ENCODE data around the gene GRAP. TPM values are rescaled to one million over a fixed set of nuclear protein-coding genes. Genes with fewer than 3 reads are reported as not detected.

GRAP gene
- total and polyA plus RNA-seq, 10 of the 15 experiments (the other 5 are each of a cell fraction or from before 2014, with no cell fraction given), result 0.58 to 78.3 (median 36.6) TPM

- CTCF ChIA-PET, result no interaction called here
- H3K79me2 ChIP-seq (ENCODE audit: control insufficient read depth, insufficient read depth, low read length), result peaks cover 12% of the 10 kb centered on the region
- H3K9me3 ChIP-seq (replicated peaks; ENCODE audit: control insufficient read depth, insufficient read depth, low read length), result peaks cover 6% of the 10 kb centered on the region; the same call in 2 of the 3 replicates
- H3K4me1 ChIP-seq (ENCODE audit: control insufficient read depth, insufficient read depth, low read length), result peaks cover 22% of the 10 kb centered on the region
- RAD21 ChIA-PET (ENCODE audit: unreplicated experiment), result interaction anchor here (1.4 kb wide), 1 partner anchor 39 kb away, joined by 5 read pairs; no protein-coding TSS in a partner anchor
- no peak overlapping the region for H3K27ac ChIP-seq (ENCODE audit: control insufficient read depth, insufficient read depth)
- in situ Hi-C loops (cut with MboI) (no loop called here), intact Hi-C loops (cut with micrococcal nuclease; ENCODE audit: unreplicated experiment) (no loop called here)
- WGBS (ENCODE audit: insufficient coverage, insufficient replicate concordance, low lambda C conversion rate, missing lambda C conversion rate), result 81% methylated on average over 6 of the region's 6 CpGs
- POLR2A ChIA-PET, result no interaction called here
- H4K20me1 ChIP-seq (ENCODE audit: control insufficient read depth, insufficient read depth), result no peaks in the 10 kb centered on the region
- SMC1A ChIA-PET (ENCODE audit: uncharacterized antibody, unreplicated experiment), result no interaction called here
- no peak overlapping the region for H3K9ac ChIP-seq (ENCODE audit: control insufficient read depth, insufficient read depth, low read length)
- H3K36me3 ChIP-seq (ENCODE audit: control insufficient read depth in 2 of 2, insufficient read depth in 2 of 2, low read length in 1 of 2), result peaks cover 0 to 5% of the 10 kb centered on the region in 2 experiments; a peak in 3 of 4 replicates
- no TSS peak for BruUV-seq (replicated peaks)
- H3K4me3 ChIP-seq, result no peak overlapping the region
- no peak overlapping the region for H2AFZ ChIP-seq (ENCODE audit: control insufficient read depth, low read depth, low read length)
- no peak for TF ChIP-seq STAT3 (IDR thresholded peaks at IDR 0.05; ENCODE audit: low read depth, low read length)
- TF ChIP-seq NR2F1 (conservative IDR thresholded peaks at IDR 0.05), result no peak
- TF ChIP-seq BCL3 (IDR thresholded peaks at IDR 0.05; ENCODE audit: borderline replicate concordance, insufficient read depth, low read depth, low read length, poor library complexity, severe bottlenecking), result no peak
- TF ChIP-seq SIX5 (IDR thresholded peaks at IDR 0.05; ENCODE audit: low read depth, low read length, severe bottlenecking), result no peak
- TF ChIP-seq, protein P1, sequence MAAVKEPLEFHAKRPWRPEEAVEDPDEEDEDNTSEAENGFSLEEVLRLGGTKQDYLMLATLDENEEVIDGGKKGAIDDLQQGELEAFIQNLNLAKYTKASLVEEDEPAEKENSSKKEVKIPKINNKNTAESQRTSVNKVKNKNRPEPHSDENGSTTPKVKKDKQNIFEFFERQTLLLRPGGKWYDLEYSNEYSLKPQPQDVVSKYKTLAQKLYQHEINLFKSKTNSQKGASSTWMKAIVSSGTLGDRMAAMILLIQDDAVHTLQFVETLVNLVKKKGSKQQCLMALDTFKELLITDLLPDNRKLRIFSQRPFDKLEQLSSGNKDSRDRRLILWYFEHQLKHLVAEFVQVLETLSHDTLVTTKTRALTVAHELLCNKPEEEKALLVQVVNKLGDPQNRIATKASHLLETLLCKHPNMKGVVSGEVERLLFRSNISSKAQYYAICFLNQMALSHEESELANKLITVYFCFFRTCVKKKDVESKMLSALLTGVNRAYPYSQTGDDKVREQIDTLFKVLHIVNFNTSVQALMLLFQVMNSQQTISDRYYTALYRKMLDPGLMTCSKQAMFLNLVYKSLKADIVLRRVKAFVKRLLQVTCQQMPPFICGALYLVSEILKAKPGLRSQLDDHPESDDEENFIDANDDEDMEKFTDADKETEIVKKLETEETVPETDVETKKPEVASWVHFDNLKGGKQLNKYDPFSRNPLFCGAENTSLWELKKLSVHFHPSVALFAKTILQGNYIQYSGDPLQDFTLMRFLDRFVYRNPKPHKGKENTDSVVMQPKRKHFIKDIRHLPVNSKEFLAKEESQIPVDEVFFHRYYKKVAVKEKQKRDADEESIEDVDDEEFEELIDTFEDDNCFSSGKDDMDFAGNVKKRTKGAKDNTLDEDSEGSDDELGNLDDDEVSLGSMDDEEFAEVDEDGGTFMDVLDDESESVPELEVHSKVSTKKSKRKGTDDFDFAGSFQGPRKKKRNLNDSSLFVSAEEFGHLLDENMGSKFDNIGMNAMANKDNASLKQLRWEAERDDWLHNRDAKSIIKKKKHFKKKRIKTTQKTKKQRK (IDR thresholded peaks at IDR 0.05; ENCODE audit: low read depth, low read length), result no peak
- no peak for TF ChIP-seq CHD4 (IDR thresholded peaks at IDR 0.05)
- TF ChIP-seq SPI1 (IDR thresholded peaks at IDR 0.05; ENCODE audit: borderline replicate concordance, insufficient read depth, low read depth, low read length), result no peak
- TF ChIP-seq, protein P2, sequence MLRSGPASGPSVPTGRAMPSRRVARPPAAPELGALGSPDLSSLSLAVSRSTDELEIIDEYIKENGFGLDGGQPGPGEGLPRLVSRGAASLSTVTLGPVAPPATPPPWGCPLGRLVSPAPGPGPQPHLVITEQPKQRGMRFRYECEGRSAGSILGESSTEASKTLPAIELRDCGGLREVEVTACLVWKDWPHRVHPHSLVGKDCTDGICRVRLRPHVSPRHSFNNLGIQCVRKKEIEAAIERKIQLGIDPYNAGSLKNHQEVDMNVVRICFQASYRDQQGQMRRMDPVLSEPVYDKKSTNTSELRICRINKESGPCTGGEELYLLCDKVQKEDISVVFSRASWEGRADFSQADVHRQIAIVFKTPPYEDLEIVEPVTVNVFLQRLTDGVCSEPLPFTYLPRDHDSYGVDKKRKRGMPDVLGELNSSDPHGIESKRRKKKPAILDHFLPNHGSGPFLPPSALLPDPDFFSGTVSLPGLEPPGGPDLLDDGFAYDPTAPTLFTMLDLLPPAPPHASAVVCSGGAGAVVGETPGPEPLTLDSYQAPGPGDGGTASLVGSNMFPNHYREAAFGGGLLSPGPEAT (IDR thresholded peaks at IDR 0.05; ENCODE audit: low read depth), result no peak
- TF ChIP-seq E2F4 (IDR thresholded peaks at IDR 0.05; ENCODE audit: low read depth, low read length), result no peak
- no peak for TF ChIP-seq RAD21 (IDR thresholded peaks at IDR 0.05; ENCODE audit: insufficient read depth, low read depth, low read length)
- TF ChIP-seq NFYA (IDR thresholded peaks at IDR 0.05; ENCODE audit: borderline replicate concordance, low read depth, low read length), result no peak
- TF ChIP-seq NFXL1 (IDR thresholded peaks at IDR 0.05; ENCODE audit: borderline replicate concordance), result no peak
- ATAC-seq, result no peak
- H3K27me3 ChIP-seq (replicated peaks in 1 of 2; ENCODE audit: control insufficient read depth in 2 of 2, insufficient read depth in 2 of 2, low read length in 1 of 2), result no peaks in the 10 kb centered on the region
- no peak for FAIRE-seq
- no peak for DNase-seq (ENCODE audit: low read depth, low spot score)
- no peak overlapping the region for H3K4me2 ChIP-seq (ENCODE audit: control insufficient read depth, insufficient read depth)
These were observed 46.8 kb downstream of the GRAP start for GRCh38 chr17:18999911-19000310.
